GM19372 (cell line): ENCODE results near the gene SNAI3.

Experiments
- ATAC-seq: cut with Tn5 transposase; IDR thresholded peaks from one replicate; pipeline ENCODE4 v1.9.1; 2021; ENCODE audit warnings: mild to moderate bottlenecking, low read depth, moderate library complexity; ENCODE audit not compliant: unreplicated experiment

SNAI3 gene

DNA sequence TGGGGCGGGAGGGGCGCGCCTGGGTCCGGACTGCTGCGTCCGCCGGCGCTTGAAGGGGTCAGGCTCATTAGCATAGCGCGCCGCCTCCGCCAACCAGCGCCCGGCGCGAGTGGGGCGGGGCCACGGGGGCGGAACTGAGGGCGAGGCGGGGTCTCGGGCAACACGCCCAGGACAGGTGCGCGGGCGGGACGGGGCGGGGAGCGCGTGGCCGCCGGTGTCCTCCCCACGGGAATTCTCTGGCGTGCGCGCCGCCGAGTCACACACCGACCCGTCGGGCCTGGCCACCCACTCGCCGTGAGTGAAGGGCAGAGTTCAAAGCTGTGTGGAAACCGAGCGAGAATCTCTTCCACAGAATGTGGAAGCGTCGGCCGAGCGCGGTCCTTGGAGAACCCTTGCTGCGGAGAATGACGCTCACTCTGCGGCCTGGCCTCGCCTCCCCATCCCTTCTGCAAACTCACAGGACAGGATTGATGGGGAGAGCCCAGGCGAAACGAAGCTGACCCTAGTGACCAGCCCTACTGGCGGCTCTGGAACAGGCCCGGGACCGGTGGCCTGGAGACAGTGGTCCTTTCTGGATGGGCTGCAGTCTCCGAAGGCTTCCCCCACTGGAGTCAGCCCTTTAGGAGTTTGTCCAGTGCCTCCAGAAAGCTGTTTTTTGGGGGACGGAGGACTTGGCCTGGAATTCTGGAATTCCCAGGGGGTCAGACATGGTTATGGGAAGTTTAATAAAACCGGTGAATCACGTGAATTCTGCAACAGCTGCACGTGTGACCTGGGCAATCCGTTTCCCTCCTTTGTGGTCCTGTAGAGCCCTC, at the start of gene SNAI3:
SNAI3 (minus strand) TSS at position 69 of the 815 bp plus-strand sequence. CDS start 101 bp downstream, outside the sequence.
- ATAC-seq, result peak; percentile 85

DNA sequence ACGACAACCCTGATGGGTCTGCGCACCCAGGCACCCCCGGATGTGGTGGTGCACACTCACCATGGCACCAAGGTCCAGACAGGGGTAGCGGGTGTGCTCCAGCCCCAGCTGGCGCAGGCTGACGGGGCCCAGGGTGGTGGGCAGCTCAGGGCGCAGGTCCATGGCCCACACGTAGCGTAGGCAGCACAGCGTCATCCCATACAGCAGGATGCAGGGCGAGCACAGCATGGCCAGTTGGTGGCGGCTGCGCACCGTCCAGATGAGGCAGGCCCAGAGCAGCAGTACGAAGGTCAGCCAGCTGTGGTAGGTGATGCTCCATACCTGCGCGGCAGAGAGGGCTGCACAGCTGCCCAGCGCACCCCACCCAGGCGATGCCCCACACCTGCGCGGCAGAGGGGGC, 49.8 kb upstream of the SNAI3 start:
- ATAC-seq, result no peak

GRCh38 chr16:88735616-88736015, 49.3 kb upstream of the SNAI3 start:
- ATAC-seq, result no peak

GRCh38 chr16:88735121-88735520, 48.8 kb upstream of the SNAI3 start:
- ATAC-seq, result no peak

GRCh38 chr16:88734361-88734728, 48.0 kb upstream of the SNAI3 start:
- ATAC-seq, result no peak

DNA sequence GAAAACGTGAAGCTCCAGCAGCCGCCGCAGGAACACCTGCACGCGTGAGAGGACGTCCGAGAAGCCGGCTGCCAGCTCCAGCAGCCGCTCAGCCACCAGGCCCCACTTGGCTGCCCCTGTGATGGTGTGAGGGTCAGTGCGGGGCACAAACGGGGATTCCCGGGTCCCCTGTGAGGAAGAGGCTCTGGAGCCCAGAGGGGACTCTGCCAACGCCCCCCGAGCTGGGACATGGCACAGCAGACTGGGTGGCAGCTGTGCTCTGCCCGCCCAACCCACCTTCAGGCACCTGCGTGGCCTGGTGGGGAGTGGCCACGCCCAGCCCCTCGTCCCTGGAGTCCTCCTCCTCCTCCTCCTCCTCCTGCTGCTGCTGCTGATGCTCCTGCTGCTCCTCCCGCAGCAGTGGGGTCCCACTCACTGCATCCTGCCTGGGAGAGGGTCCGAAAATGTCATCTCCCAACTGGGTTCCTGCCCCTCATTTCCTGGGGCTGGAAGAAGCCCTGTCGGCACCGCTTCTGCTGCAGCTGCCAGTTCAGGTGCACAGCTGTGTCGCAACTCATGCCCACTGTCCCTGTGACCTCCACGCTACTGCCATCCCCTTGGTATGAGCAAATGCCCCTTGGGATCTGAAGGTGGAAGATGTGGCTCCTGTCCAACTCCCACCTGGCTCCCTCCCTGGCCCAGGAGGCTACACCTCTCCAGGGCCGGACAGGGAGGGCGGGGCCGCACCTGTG, 47.5 kb upstream of the SNAI3 start:
- no peak for ATAC-seq

- no peak for ATAC-seq
Observed at GRCh38 chr16:88732961-88733294, 46.6 kb upstream of the SNAI3 start.

- no peak for ATAC-seq
Observed at GRCh38 chr16:88732172-88732960, 46.1 kb upstream of the SNAI3 start.

DNA sequence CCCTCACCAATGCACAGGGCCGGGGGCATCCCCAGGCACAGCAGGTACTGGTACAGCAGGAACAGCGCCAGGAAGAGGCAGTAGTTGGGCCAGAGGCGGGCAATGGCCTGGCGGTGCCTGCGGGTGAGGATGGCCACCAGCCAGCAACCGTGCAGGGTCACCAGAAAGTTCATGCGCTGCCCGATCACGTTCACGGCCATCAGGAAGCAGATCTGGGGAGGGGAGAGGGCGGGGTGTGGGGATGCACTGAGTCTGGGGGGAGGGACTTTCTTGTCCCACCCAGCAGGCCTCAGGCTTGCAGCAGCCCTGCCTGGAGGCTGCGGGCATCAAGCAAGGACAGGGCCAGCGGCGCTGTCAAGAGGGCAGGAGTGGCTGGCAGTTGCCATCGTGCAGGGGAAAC, 45.4 kb upstream of the SNAI3 start:
- ATAC-seq, result no peak

- no peak for ATAC-seq
Observed at GRCh38 chr16:88730632-88731607, 44.6 kb upstream of the SNAI3 start.

GRCh38 chr16:88727871-88728270, 41.6 kb upstream of the SNAI3 start:
- ATAC-seq, result no peak

GRCh38 chr16:88726981-88727380, 40.7 kb upstream of the SNAI3 start:
- ATAC-seq, result no peak

GRCh38 chr16:88726408-88726749, 40.1 kb upstream of the SNAI3 start:
- ATAC-seq, result no peak

DNA sequence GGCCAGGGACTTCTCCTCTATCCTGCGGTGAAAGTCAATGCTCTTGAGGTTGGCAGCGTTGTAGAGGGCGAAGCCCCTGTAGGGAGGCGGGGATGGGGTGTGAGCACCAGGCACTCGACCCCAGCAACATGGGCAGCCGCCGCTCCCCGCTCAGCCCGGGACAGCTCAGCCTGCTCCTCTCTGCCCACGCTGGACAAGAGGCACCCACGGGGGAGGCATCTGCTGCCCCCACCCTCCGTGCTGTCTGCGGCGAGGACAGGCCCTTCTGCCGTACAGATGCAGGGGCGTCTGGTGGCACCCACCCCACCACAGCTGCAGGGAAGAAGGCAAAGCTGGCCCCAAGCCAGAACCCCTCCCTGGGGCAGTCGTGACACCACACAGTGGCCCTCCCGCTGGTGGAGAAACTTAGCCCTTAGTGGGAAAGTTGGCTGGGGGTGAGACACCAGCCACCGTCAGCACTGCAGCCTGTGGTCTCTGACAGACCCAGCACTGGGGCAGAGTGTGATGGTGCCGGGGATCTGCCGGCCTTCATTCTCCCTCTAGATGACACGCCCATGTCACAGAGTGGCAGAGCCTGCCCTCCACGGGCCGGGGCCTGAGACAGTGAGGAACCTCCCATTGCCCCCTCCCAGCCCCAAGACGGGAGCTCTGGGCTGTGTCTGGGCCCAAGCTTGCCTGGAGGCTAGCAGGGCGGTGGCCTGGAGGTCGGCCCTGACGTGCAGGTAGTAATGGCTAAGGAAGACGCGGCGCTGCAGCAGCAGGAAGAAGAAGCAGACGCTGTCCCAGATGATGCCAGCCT, 39.5 kb upstream of the SNAI3 start:
- no peak for ATAC-seq

DNA sequence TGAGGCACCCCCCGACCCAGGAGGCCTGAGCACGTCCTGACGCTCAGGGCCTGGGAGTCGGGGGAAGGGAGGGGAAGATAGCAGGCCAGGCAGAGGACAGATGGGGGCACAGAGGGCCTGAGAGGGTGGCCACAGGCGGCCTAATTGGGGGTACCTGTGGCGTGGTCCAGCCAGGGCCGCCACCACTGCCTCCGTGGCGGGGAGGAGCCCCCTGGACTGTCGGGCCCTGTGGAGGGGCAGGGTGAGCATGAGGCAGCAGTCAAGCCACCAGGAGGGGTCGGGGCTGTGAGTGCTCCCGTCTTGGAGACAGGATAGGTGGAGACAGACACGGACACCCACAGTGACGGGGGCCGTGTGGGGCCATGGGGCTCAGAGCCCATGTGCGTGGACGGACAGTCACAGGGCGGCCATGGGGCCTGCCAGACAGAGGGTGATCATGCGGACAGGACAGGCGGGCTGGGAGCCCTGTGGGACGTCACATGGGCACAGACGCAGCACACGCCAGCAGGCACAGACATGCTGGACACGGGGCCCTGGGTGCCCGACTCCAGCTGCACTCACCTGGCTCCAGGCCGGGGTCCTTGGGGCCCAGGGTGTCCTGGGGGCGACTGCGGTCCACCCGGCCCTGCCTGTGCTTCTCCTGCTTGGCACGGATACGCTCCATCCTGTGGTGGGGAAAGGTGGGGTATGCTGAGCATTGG, 38.7 kb upstream of the SNAI3 start:
- no peak for ATAC-seq

- ATAC-seq, result no peak
Observed at GRCh38 chr16:88723911-88724310, 37.6 kb upstream of the SNAI3 start.

DNA sequence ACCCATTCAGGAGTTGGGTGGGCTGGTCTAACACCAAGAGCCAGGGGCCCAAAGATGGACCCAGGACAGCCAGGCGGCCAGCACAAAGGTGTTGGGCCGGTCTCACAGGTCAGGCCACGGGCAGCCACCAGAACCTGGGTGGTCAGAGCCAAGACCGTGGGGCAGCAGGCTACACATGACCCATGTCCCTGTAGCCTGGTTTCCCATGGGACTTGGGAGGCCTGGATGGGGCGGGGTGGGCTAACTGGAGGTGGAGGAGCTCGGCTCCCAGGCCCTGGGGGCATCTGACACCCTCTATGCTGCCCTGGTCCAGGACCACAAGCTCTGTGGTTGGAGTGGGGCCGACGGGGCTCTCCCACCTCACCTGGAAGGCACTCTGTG, 37.2 kb upstream of the SNAI3 start:
- no peak for ATAC-seq

DNA sequence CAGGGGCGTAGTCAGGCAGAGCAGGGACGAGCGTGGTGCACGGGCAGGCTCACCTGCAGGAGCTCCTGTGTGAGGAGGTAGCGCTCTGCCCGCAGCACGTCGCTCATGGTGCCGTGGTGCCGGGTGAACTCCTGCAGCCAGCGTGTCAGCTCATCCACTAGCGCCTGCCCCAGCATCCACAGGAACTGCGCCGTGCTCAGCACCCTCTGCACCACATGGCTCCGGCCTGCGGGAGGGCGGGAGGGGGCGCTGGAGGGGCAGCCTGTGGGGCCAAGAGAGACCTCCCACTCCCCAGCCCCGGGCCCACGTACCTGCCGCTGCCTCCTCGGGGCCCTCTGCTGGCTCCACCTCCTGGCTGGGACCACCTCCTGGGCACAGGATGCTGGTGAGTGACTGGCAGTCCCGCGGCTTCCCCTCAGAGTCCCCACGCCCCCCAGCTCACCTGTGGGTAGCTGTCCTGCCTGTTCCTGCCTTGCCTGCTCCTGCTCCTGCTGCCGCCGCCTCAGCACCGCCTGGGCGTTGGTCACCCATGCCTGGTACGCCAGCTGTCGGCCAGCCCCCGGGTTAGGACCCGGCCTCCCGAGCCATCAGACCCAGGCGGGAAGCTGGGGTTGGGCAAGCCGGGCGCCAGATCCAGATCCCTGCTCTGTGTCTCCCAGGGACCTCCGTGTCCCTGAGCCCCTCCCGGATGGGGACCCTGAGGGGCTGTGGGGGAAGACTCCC, 36.6 kb upstream of the SNAI3 start:
- ATAC-seq, result no peak
